Caco-2 (cell line): ENCODE results near the gene WDR27. TPM values are rescaled to one million over a fixed set of nuclear protein-coding genes. Genes with fewer than 3 reads are reported as not detected.

Experiments used
- BruUV-seq: library from RNA; stranded (reverse); fragments of 400-500 nt; replicated peaks from 2 replicates; lab custom pipeline; 2021; lab: Mats Ljungman, UMichigan
- CTCF ChIA-PET: fragments of 300-600 bp; sonication (Branson Sonifier 250); formaldehyde crosslinking; loops from one replicate; lab custom pipeline; 2022; ENCODE audit warnings: antibody characterized with exemption; lab: Charles Lee
- POLR2A ChIA-PET: fragments of 300-600 bp; sonication (Branson Sonifier 250); formaldehyde crosslinking; loops from one replicate; lab custom pipeline; 2022; ENCODE audit warnings: antibody characterized with exemption; lab: Charles Lee
- DNase-seq, 2 experiments: peaks; one replicate each; pipeline versions ENCODE4 v3.0.0 to v3.0.0-alpha.2; 2020 to 2022
- H3K27me3 ChIP-seq: replicated peaks from 2 replicates; pipeline ENCODE4 v1.6.0; 2011; ENCODE audit warnings: low read length; ENCODE audit not compliant: control insufficient read depth, insufficient read depth
- H3K36me3 ChIP-seq: 2 replicates; pipeline ENCODE4 v1.5.1; 2011; ENCODE audit warnings: low read length; ENCODE audit not compliant: control insufficient read depth, insufficient read depth
- H3K4me1 ChIP-seq: fragments of 250-450 bp; sonication (Bioruptor Pico); 2 replicates; pipeline ENCODE4 v1.5.1; 2020; ENCODE audit warnings: mild to moderate bottlenecking
- H3K4me3 ChIP-seq: 2 replicates; pipeline ENCODE4 v1.5.1; 2011; ENCODE audit warnings: low read depth, mild to moderate bottlenecking, control low read depth, low read length
- H3K9me3 ChIP-seq: fragments of 250-450 bp; sonication (Bioruptor Pico); 2 replicates; pipeline ENCODE4 v1.5.1; 2020; ENCODE audit warnings: mild to moderate bottlenecking, moderate library complexity
- H3K27ac Mint-ChIP-seq: one replicate; pipeline ENCODE4 v1.8.0; 2022; ENCODE audit warnings: mixed read lengths; ENCODE audit not compliant: unreplicated experiment
- H3K27me3 Mint-ChIP-seq: one replicate; pipeline ENCODE4 v1.8.0; 2022; ENCODE audit warnings: mixed read lengths; ENCODE audit not compliant: insufficient read depth, unreplicated experiment
- H3K36me3 Mint-ChIP-seq: one replicate; pipeline ENCODE4 v1.8.0; 2022; ENCODE audit warnings: mild to moderate bottlenecking, mixed read lengths; ENCODE audit not compliant: insufficient read depth, unreplicated experiment
- H3K4me1 Mint-ChIP-seq: one replicate; pipeline ENCODE4 v1.8.0; 2022; ENCODE audit warnings: low read depth, mixed read lengths; ENCODE audit not compliant: unreplicated experiment
- H3K4me3 Mint-ChIP-seq: one replicate; pipeline ENCODE4 v1.8.0; 2022; ENCODE audit warnings: mild to moderate bottlenecking, moderate library complexity, mixed read lengths; ENCODE audit not compliant: unreplicated experiment
- H3K9me3 Mint-ChIP-seq: one replicate; pipeline ENCODE4 v1.8.0; 2022; ENCODE audit warnings: mixed read lengths; ENCODE audit not compliant: unreplicated experiment
- intact Hi-C: fragments of 100-400 bp; cut with micrococcal nuclease; formaldehyde crosslinking; loops from one replicate; pipeline ENCODE4 v1.10.0; 2022; ENCODE audit not compliant: unreplicated experiment
- total RNA-seq: library from RNA; stranded (reverse); gene quantifications from 2 replicates; pipeline ENCODE4 v1.2.3, GENCODE V29; 2022
- TF ChIP-seq, protein P1 (sequence below), 2 experiments: fragments of 200-600 bp in 1 of 2; IDR thresholded peaks; 1 replicate in 1 of 2; 2 replicates in 1 of 2; pipeline versions ENCODE4 v1.5.1 to v1.8.0; 2011 to 2022; ENCODE audit warnings: antibody characterized with exemption in 1 of 2, control low read depth in 1 of 2, inconsistent platforms in 1 of 2, low read depth in 1 of 2, low read length in 1 of 2, mild to moderate bottlenecking in 1 of 2, moderate library complexity in 1 of 2; ENCODE audit not compliant: insufficient read depth in 1 of 2, severe bottlenecking in 1 of 2, unreplicated experiment in 1 of 2

Gene WDR27
- total RNA-seq, 1 experiment from 2014 or later: 62.9 TPM

DNA sequence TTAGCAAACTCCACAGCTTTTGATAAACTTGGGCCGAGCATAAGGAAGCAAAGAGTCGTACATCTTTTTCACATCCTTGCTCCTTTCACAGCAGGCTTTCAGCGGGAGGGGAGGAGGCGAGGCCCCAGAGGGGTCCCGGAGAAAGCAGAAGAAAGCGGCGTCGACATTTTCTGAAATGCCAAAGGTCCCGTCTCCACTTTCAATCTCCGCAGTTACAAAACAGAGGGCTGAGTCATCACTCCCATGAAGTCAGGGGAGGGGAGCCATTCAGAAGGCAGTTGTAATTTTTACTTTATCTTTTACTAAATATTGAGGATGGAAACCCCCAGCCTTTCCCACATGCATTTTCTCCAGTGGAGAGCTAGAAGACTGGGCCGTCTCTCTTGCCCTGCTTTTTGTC is 274.0 kb downstream of the WDR27 start:
- POLR2A ChIA-PET: no interaction called here
- Mint-ChIP-seq H3K36me3 (no peaks in the 10 kb centered on the region), H3K4me1 (no peaks in the 10 kb centered on the region), H3K9me3 (peaks cover 28% of the 10 kb centered on the region), H3K4me3 (no peak overlapping the region), H3K27ac (no peak overlapping the region), H3K27me3 (no peaks in the 10 kb centered on the region)
- Histone ChIP-seq H3K4me3 (no peak overlapping the region), H3K9me3 (peaks cover 6% of the 10 kb centered on the region; the same call in 1 of the 2 replicates), H3K27me3 (no peaks in the 10 kb centered on the region), H3K36me3 (no peaks in the 10 kb centered on the region), H3K4me1 (no peaks in the 10 kb centered on the region)
- DNase-seq: no peak
- TF ChIP-seq, protein P1, sequence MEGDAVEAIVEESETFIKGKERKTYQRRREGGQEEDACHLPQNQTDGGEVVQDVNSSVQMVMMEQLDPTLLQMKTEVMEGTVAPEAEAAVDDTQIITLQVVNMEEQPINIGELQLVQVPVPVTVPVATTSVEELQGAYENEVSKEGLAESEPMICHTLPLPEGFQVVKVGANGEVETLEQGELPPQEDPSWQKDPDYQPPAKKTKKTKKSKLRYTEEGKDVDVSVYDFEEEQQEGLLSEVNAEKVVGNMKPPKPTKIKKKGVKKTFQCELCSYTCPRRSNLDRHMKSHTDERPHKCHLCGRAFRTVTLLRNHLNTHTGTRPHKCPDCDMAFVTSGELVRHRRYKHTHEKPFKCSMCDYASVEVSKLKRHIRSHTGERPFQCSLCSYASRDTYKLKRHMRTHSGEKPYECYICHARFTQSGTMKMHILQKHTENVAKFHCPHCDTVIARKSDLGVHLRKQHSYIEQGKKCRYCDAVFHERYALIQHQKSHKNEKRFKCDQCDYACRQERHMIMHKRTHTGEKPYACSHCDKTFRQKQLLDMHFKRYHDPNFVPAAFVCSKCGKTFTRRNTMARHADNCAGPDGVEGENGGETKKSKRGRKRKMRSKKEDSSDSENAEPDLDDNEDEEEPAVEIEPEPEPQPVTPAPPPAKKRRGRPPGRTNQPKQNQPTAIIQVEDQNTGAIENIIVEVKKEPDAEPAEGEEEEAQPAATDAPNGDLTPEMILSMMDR (IDR thresholded peaks at IDR 0.05; ENCODE audit: insufficient read depth in 1 of 2, low read depth in 1 of 2, low read length in 1 of 2, severe bottlenecking in 1 of 2, unreplicated experiment in 1 of 2): no peak
- BruUV-seq: no TSS peak
- CTCF ChIA-PET: no interaction called here
- intact Hi-C loops: no loop called here

DNA sequence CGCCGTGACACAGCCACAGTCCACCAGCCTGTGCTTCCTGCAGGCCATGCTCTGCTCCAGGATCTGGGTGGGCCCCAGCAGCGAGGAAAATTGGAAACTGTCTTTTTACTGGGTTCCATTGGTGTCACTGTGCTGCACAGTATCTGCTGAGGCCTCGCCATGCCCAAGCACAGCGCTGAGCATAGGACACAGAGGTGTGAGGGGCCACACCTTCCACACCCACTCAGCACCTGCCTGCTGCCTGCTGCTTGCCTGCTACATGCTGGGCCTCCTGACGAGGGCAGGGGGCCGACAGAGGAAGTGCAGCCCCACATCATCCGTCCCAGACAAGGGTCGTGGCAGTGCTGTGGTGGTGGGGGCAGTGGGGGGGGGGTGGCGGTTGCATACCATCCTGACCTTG is 275.2 kb downstream of the WDR27 start:
- Histone ChIP-seq H3K4me1 (no peaks in the 10 kb centered on the region), H3K4me3 (no peak overlapping the region), H3K27me3 (no peaks in the 10 kb centered on the region), H3K9me3 (peaks cover 6% of the 10 kb centered on the region; the same call in 1 of the 2 replicates), H3K36me3 (no peaks in the 10 kb centered on the region)
- Mint-ChIP-seq H3K27ac (no peak overlapping the region), H3K4me3 (no peak overlapping the region), H3K36me3 (no peaks in the 10 kb centered on the region), H3K4me1 (no peaks in the 10 kb centered on the region), H3K27me3 (no peaks in the 10 kb centered on the region), H3K9me3 (peaks cover 22% of the 10 kb centered on the region)
- ChIA-PET POLR2A (no interaction called here), CTCF (no interaction called here)
- intact Hi-C loops: no loop called here
- TF ChIP-seq, protein P1 (IDR thresholded peaks at IDR 0.05; ENCODE audit: insufficient read depth in 1 of 2, low read depth in 1 of 2, low read length in 1 of 2, severe bottlenecking in 1 of 2, unreplicated experiment in 1 of 2): no peak
- DNase-seq: no peak
- BruUV-seq: no TSS peak

DNA sequence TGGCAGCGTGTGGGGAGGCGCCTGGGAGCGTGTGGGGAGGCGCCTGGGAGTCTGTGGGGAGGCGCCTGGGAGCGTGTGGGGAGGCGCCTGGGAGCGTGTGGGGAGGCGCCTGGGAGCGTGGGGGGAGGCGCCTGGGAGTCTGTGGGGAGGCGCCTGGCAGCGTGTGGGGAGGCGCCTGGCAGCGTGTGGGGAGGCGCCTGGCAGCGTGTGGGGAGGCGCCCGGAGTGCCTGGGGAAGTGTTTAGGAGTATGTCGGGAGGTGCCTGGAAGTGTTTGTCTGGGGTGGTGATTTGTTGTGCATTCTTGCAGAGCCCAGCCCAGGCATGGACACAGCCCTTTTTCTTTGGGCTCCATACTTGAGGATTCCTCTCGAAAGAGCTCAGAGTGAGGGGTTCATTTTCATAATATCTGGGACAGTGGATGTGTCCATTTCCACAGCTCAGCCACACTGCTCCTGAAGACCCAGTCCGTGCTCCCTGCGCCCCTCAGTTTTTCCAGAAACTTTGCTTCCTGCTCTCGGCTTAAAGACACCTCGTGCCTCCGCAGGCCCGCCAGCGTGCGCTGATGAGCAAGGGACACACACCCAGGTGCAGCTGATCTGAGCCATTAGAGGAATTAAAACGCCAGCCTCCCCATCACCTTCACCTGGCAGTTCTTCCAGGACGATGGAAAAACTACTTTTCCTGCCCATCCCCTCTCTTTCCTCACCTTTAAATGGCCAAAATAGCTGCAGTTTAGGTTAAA is 276.0 kb downstream of the WDR27 start:
- Mint-ChIP-seq H3K27me3 (no peaks in the 10 kb centered on the region), H3K9me3 (peaks cover 16% of the 10 kb centered on the region), H3K27ac (no peak overlapping the region), H3K4me3 (no peak overlapping the region), H3K4me1 (no peaks in the 10 kb centered on the region), H3K36me3 (no peaks in the 10 kb centered on the region)
- no TSS peak for BruUV-seq
- intact Hi-C loops: no loop called here
- DNase-seq: no peak
- TF ChIP-seq, protein P1 (IDR thresholded peaks at IDR 0.05; ENCODE audit: insufficient read depth in 1 of 2, low read depth in 1 of 2, low read length in 1 of 2, severe bottlenecking in 1 of 2, unreplicated experiment in 1 of 2): no peak
- Histone ChIP-seq H3K9me3 (no peaks in the 10 kb centered on the region), H3K4me1 (no peaks in the 10 kb centered on the region), H3K36me3 (no peaks in the 10 kb centered on the region), H3K4me3 (no peak overlapping the region), H3K27me3 (no peaks in the 10 kb centered on the region)
- CTCF ChIA-PET: no interaction called here
- POLR2A ChIA-PET: no interaction called here
